CD4-positive, alpha-beta T cell treated with Interleukin-10 for 1 hour (primary cell): ENCODE measurements around the gene COL8A1.
"Not testable (repeated sequence)": the region's sequence is repeated elsewhere in the genome, so short reads cannot be mapped to it uniquely, and the experiment has no call there.

ENCODE experiments used
- DNase-seq: peaks from one replicate; pipeline ENCODE4 v3.0.0-alpha.2; 2020

The COL8A1 gene

DNA sequence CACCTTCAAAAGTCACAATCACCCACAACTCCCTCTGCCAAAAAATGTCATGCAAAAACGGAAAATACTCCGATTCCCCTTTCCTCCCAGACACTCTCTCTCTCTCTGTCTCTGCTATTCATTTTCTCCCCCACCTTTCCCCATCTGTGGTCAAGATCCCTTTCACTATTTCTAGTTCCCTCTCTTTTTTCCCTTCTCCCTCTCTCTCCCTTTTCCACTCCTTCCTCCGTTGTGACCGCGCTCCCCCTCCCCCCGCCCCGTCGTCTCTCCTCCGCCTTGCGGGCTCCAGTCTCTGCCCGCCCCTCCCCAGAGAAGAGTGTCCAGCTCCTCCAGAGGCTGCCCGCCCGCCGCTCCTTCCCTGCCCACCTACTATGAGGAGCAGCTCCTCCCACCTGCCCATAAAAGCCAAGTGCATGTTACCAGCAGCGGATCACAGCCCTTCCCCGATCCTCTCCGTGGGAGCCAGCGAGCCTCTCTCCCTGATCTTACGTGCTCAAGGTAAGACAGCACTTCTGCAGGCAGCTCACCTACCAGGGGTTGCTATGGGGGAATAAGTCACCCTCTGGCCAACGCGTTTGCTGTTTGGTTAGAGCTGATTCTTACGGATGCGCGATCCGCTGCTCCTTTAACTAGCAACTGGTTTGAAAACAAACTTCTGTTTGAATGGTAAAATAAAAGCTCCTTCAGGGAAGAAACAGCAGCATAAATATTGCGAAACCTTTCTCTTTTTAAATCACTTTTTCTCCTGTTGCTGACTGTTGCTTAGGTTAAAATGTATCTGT is at the start of gene COL8A1:
Gene COL8A1, plus strand, starts transcription at position 428 of the 782 bp plus-strand sequence. CDS start 152,089 bp downstream, outside the sequence.
- DNase-seq, result no peak

GRCh38 chr3:99589168-99589567 is 49.2 kb upstream of the COL8A1 start:
- DNase-seq, result not testable (repeated sequence)

DNA sequence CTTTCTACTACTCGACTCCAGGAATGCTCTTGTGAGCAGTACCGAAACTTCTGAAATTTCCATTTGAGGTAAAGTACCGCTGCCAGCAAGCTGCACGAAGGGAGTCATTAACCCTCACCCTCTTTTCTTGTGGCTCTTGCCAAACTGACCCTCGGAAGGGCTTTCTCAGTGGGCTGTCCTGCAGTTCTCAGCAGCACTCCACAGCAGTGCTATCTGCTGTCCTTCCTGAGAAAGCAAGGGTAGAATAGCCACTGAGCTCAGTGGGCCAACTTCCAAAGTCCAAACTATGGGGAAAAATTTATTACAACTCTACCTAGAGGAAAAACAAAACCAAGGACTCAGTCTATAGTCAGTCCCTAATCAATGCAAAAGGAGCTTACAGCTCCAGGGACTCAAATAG is 38.5 kb upstream of the COL8A1 start:
- DNase-seq, result no peak

- DNase-seq, result no peak
These were observed 36.9 kb upstream of the COL8A1 start for GRCh38 chr3:99601515-99601914.

GRCh38 chr3:99602183-99602582 is 36.2 kb upstream of the COL8A1 start:
- no peak for DNase-seq

GRCh38 chr3:99607151-99607550 is 31.2 kb upstream of the COL8A1 start:
- no peak for DNase-seq

- no peak for DNase-seq
These were observed 23.6 kb upstream of the COL8A1 start for GRCh38 chr3:99614768-99615167.

GRCh38 chr3:99620077-99620767 is 18.2 kb upstream of the COL8A1 start:
- no peak for DNase-seq

- no peak for DNase-seq
These were observed 17.4 kb upstream of the COL8A1 start for GRCh38 chr3:99620976-99621375.

DNA sequence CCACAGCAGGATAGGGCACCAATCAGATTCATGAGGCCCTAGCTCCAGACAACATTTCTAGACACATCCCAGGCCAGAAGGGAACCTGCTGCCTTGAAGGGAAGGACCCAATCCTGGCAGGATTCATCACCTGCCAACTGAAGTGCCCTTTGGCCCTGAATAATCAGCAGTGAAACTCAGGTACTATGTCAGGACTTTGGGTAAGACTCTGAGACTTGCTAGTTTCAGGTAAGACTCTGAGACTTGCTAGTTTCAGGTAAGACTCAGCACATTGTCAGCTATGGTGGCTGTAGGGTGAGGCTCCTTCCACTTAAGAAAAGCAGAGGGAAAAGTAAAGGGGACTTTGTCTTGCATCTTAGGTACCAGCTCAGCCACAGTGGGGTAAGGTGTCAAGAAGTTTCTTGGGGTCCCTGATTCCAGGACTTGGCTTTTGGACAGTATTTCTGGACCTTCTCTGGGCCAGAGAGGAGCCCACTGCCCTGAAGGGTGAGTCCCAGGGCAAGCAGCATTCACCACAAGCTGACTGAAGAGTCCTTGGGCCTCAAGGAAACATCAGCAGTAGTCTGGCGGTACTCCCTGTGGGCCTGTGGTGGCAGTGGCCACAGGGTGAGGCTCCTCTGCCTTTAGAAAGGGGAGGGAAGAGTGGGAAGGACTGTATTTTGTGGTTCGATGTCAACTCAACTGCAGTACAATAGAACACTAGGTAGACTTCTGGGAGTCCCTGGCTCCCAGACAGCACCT is 13.7 kb upstream of the COL8A1 start:
- DNase-seq, result no peak

DNA sequence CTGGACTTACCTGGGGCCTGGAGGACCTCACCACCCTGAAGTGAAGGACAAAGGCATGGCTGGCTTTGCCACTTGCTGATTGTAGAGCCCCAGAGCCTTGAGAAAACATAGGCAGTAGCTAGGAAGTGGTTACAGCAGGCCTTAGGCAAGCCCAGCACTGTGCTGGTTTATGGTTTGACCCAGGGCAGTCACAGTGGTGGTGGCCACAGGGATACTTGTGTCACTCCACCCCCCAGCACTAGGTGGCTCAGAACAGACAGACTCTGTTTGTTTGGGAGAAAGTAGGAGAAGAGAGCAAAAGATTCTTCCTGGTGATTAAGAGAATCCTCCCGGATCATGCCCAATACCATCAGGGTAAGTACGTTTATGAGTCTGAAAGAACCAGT is 13.2 kb upstream of the COL8A1 start:
- no peak for DNase-seq

DNA sequence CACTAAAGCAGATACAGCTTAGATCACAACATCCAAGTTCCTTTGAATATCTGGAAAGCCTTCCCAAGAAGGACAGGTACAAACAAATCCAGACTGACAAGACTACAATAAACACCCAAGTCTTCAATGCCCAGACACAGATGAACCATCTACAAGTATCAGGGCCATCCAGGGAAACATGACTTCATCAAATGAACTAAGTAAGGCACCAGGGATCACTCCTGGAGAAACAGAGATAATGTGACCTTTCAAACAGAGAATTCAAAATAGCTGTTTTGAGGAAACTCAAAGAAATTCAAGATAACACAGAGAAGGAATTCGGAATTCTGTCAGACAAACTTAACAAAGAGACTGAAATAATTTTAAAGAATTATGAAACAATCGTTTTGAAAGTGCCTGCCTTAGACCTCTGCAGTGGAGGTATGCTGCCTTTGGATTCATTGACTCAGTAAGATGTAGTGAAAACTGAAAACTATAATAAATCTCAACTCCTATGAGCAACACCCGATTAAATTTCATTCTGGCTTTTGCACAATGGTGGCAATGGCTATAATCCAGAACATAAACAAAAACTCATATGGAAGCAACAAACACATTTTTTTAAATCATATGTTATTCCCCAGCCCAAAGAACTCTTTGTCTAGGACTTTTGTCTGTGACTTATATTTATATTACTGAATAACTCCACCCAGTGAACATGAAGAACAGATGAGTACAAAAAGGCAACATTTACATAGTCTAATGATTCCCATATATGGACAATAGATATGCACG is 12.6 kb upstream of the COL8A1 start:
- no peak for DNase-seq

DNA sequence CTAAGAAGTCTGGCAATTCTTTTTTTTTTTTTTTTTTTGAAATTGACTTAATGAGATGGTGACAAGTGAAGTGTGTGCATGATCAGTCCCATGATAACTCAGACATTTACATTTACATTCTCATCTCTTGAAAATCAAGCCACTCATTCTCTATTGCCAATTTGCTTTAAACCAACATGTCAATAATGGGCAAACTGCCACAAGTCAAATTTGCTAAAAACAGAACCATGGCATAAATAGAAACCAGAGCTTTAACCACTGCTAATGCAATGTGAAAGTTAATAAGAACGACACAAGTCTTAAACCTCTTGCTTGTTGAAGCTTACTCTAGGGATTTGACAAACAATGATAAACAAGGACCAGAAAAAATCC is 12.0 kb upstream of the COL8A1 start:
- no peak for DNase-seq

- DNase-seq, result no peak
These were observed 11.2 kb upstream of the COL8A1 start for GRCh38 chr3:99627062-99627826.

DNA sequence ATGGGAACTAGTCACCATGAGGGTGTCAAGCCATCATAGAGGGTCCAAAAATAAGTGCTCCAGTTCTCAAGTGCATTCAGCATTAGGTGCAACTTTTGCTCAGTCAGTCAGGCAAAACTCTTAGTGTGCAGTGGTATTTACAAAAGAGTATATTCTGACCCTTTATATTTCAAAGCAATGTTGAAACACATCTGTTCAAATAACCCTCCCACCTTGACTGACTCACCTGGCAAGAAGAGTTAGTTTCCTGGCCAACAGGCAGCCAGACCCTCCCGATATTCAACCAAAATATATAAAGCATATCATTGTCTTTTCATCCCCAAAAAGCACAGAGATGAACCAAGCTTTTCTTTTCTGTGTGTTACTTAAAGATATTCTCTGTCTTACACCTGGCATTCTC is 7.6 kb upstream of the COL8A1 start:
- no peak for DNase-seq

DNA sequence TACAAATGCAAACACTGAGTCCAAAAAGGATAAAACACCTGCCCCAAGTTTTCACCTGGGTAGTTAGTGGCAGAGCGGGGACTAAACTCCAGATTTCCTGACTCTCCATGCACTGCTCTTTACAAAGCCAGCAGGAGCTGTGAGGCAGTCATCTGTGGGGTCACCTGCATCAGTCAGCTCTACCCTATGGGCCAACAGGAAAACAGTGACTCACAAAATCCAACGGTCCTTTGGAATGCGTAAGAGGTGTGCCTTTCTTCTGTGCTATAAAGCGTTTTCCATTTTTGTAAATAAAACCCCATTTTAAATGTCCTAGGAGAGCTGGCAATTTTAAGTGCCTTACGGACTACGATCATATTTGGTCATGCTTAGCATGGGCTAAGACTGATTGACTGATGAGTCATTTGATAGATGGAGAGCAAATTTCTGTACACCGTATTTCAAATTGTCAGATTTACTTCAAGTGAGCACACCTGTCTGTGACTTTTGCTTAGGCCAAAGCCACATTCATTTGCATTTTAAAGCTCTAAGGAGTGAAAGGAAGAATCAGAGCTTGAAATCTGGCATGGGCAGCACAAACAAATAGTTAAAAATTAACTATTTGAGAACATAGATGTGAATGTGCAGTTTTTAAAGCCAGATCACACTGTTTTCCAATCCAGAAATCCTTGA is 4.4 kb upstream of the COL8A1 start:
- DNase-seq, result no peak

DNA sequence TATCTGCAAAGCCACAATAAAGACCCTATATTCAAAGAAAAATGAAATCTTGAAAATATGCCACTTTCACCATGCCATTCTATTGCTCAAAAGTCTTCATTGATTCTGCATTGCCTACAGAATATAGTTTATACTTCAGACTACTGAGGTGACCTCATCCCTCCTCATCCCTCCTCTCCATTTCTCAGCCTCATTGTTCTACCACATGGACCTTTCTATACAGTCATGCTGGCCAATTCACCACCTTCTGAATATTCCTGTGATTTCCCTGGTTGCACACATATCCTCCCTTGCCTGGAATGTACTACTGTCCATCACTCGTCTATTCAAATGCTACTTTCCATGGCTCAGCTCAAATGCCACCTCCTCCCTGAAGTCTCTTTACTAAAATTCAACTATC is 3.5 kb upstream of the COL8A1 start:
- no peak for DNase-seq

GRCh38 chr3:99635348-99635747 is 3.0 kb upstream of the COL8A1 start:
- no peak for DNase-seq

DNA sequence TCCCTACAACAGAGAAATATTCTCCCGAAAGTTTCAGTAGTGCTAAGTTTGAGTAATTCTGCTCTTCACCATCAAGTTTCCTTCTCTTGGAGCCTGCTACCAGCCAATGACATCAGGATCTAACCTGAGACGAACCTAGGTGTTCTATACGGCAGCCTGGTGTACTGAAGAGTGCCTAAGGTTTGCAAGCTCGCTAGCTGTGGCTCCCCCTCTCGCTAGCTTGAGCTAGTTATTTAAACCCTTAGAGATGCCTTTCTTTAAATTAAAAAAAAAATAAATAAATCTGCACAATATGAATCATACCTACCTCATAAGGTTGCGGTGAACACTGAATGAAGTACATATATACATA is 1.4 kb upstream of the COL8A1 start:
- DNase-seq, result no peak

GRCh38 chr3:99637368-99638111 is 854 bp upstream of the COL8A1 start:
- no peak for DNase-seq

DNA sequence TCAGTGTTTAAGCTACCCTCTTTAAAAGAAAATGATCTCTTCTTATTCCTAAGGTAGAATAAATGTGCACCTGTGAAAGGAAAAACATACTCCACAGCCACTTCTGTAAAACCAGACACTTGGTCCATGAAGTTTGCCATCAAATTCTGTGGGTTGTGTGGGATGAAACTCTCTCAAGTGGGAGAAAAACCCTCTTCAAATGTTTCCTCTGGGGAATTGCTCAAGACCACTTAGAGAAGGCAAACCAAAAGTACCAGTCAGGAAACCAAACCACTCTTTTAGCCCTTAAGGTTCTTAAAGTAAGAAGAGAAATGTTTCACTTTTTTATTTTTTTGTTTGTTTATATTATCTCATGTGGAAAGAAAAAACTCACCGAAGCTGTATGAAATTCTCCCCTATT is 1.2 kb downstream of the COL8A1 start:
- no peak for DNase-seq
